Liver (tissue), 9 donors: ENCODE results near the gene PIK3CA. TPM values are rescaled to one million over a fixed set of nuclear protein-coding genes. Genes with fewer than 3 reads are reported as not detected.

Experiments
- DNase-seq: peaks from one replicate; pipeline ENCODE4 v3.0.0-alpha.2; 2017; ENCODE audit warnings: low spot score
- H3K27ac ChIP-seq, 2 donors: one replicate each; pipeline ENCODE4 v1.7.0; 2013; ENCODE audit warnings: inconsistent platforms in 2 of 2, low read length in 2 of 2, control low read depth in 1 of 2, low read depth in 1 of 2, mild to moderate bottlenecking in 1 of 2
- H3K27me3 ChIP-seq, 4 donors: one replicate each; pipeline versions ENCODE4 v1.6.1 to v1.7.0; 2013; ENCODE audit warnings: low read length in 3 of 4, inconsistent platforms in 1 of 4, mild to moderate bottlenecking in 1 of 4, moderate library complexity in 1 of 4; ENCODE audit not compliant: control insufficient read depth in 4 of 4, insufficient read depth in 4 of 4
- H3K36me3 ChIP-seq, 4 donors: one replicate each; pipeline versions ENCODE4 v1.6.1 to v1.7.0; 2013; ENCODE audit warnings: low read length in 3 of 4, mild to moderate bottlenecking in 3 of 4, low read depth in 1 of 4, moderate library complexity in 1 of 4; ENCODE audit not compliant: control insufficient read depth in 4 of 4, insufficient read depth in 3 of 4
- H3K4me1 ChIP-seq, 4 donors: one replicate each; pipeline versions ENCODE4 v1.6.1 to v1.7.0; 2013; ENCODE audit warnings: low read length in 3 of 4, mild to moderate bottlenecking in 3 of 4, moderate library complexity in 1 of 4; ENCODE audit not compliant: control insufficient read depth in 4 of 4, insufficient read depth in 4 of 4
- H3K4me3 ChIP-seq, 3 donors: one replicate each; pipeline versions ENCODE4 v1.6.1 to v1.7.0; 2013; ENCODE audit warnings: low read length in 3 of 3, control low read depth in 1 of 3, low read depth in 1 of 3, mild to moderate bottlenecking in 1 of 3
- H3K9ac ChIP-seq, 2 donors: one replicate each; pipeline ENCODE4 v1.7.0; 2013; ENCODE audit warnings: low read length in 2 of 2, mild to moderate bottlenecking in 2 of 2, moderate library complexity in 2 of 2, control low read depth in 1 of 2, low read depth in 1 of 2
- H3K9me3 ChIP-seq, 4 donors: one replicate each; pipeline versions ENCODE4 v1.6.1 to v1.7.0; 2013; ENCODE audit warnings: low read length in 3 of 4; ENCODE audit not compliant: control insufficient read depth in 4 of 4
- EGR1 ChIP-seq, 2 donors: IDR thresholded peaks; 2 replicates each; pipeline ENCODE4 v1.6.1; 2016 to 2018; ENCODE audit warnings: antibody characterized with exemption in 2 of 2, low read depth in 2 of 2
- FOXA1 ChIP-seq: IDR thresholded peaks from 2 replicates; pipeline ENCODE4 v1.6.1; 2016; ENCODE audit warnings: antibody characterized with exemption
- FOXA2 ChIP-seq: IDR thresholded peaks from 2 replicates; pipeline ENCODE4 v1.6.1; 2016; ENCODE audit warnings: antibody characterized with exemption
- GABPA ChIP-seq, 2 donors: IDR thresholded peaks in 1 of 2; conservative IDR thresholded peaks in 1 of 2; 2 replicates each; pipeline ENCODE4 v1.6.1; 2016; ENCODE audit warnings: antibody characterized with exemption in 2 of 2, mild to moderate bottlenecking in 1 of 2, moderate library complexity in 1 of 2
- HNF4A ChIP-seq, 2 donors: conservative IDR thresholded peaks; 2 replicates each; pipeline ENCODE4 v1.6.1; 2016; ENCODE audit warnings: antibody characterized with exemption in 2 of 2, mild to moderate bottlenecking in 2 of 2
- HNF4G ChIP-seq: IDR thresholded peaks from 2 replicates; pipeline ENCODE4 v1.6.1; 2016; ENCODE audit warnings: antibody characterized with exemption
- JUND ChIP-seq, 2 donors: IDR thresholded peaks; 2 replicates each; pipeline ENCODE4 v1.6.1; 2016; ENCODE audit warnings: antibody characterized with exemption in 2 of 2
- NR2F2 ChIP-seq: IDR thresholded peaks from 2 replicates; pipeline ENCODE4 v1.6.1; 2016; ENCODE audit warnings: antibody characterized with exemption
- RAD21 ChIP-seq, 2 donors: IDR thresholded peaks; 2 replicates each; pipeline ENCODE4 v1.6.1; 2016; ENCODE audit warnings: antibody characterized with exemption in 2 of 2, mild to moderate bottlenecking in 2 of 2
- RXRA ChIP-seq, 2 donors: IDR thresholded peaks; 2 replicates each; pipeline ENCODE4 v1.6.1; 2017 to 2018; ENCODE audit warnings: antibody characterized with exemption in 2 of 2, mild to moderate bottlenecking in 1 of 2
- SP1 ChIP-seq: IDR thresholded peaks from 2 replicates; pipeline ENCODE4 v1.6.1; 2018; ENCODE audit warnings: antibody characterized with exemption, mild to moderate bottlenecking
- TAF1 ChIP-seq: conservative IDR thresholded peaks from 2 replicates; pipeline ENCODE4 v1.6.1; 2016; ENCODE audit warnings: antibody characterized with exemption, mild to moderate bottlenecking
- YY1 ChIP-seq: IDR thresholded peaks from 2 replicates; pipeline ENCODE4 v1.6.1; 2016; ENCODE audit warnings: antibody characterized with exemption, mild to moderate bottlenecking
- WGBS: extraction: QIAGEN DNeasy Blood & Tissue Kit; methylation state at CpG from one replicate; pipeline ENCODE4 v1.1.7; 2013; 5-methylcytosine and 5-hydroxymethylcytosine counted together
- polyA plus RNA-seq, 2 donors: library from polyadenylated mRNA; stranded (reverse) in 1 of 2; unstranded in 1 of 2; fragments of 200-250 nt in 1 of 2; fragments of >200 nt in 1 of 2; fragmentation: Nextera tagmentation in 1 of 2; extraction: Ambion mirVana in 1 of 2; gene quantifications; one replicate each; pipeline versions ENCODE4 v1.2.1 to v1.2.3, GENCODE V29; 2013 to 2015
- total RNA-seq, 2 donors: library from RNA; depleted of rRNA; stranded (reverse); fragments of >200 nt; gene quantifications; one replicate each; pipeline ENCODE4 v1.2.3, GENCODE V29; 2014
- TF ChIP-seq, protein P1 (sequence below): IDR thresholded peaks from 2 replicates; pipeline ENCODE4 v1.6.1; 2016; ENCODE audit warnings: antibody characterized with exemption
- TF ChIP-seq, protein P2 (sequence below): IDR thresholded peaks from 2 replicates; pipeline ENCODE4 v1.6.1; 2016; ENCODE audit warnings: antibody characterized with exemption
- TF ChIP-seq, protein P3 (sequence below): IDR thresholded peaks from 2 replicates; pipeline ENCODE4 v1.6.1; 2016; ENCODE audit warnings: antibody characterized with exemption
- TF ChIP-seq, protein P4 (sequence below): fragments of 150-350 bp; IDR thresholded peaks from 2 replicates; pipeline ENCODE4 v1.5.1; 2017; ENCODE audit warnings: improper control_type of control experiment, low read depth, low read length; ENCODE audit not compliant: missing input control
- TF ChIP-seq, protein P5 (sequence below): IDR thresholded peaks from 2 replicates; pipeline ENCODE4 v1.6.1; 2016; ENCODE audit warnings: antibody characterized with exemption, mild to moderate bottlenecking
- donor health status: healthy.
- donor health status: healthy.
- donor health status: healthy.
- donor health status: healthy.
- donor health status: healthy.

The PIK3CA gene
- total and polyA plus RNA-seq, 4 donors = 3.6 to 14.6 (median 7.2) TPM

DNA sequence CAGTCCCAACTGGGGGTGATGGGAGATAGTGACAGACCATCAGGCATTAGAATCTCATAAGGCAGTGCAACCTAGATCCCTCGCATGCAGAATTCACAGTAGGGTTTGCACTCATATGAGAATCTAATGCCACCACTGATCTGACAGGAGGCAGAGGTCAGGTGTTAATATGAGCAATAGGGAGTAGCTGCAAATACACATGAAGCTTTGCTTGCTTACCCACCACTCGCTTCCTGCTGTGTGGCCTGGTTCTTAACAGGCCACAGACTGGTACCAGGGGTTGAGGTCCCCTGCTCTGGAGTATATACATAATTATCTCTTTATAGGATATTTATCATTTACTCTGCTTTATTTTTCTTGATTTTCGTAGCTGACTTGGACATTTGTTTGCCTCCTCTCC is 40.5 kb upstream of the PIK3CA start (continued):
- TF ChIP-seq, protein P1, sequence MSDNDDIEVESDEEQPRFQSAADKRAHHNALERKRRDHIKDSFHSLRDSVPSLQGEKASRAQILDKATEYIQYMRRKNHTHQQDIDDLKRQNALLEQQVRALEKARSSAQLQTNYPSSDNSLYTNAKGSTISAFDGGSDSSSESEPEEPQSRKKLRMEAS = no peak
- TF ChIP-seq, protein P2, sequence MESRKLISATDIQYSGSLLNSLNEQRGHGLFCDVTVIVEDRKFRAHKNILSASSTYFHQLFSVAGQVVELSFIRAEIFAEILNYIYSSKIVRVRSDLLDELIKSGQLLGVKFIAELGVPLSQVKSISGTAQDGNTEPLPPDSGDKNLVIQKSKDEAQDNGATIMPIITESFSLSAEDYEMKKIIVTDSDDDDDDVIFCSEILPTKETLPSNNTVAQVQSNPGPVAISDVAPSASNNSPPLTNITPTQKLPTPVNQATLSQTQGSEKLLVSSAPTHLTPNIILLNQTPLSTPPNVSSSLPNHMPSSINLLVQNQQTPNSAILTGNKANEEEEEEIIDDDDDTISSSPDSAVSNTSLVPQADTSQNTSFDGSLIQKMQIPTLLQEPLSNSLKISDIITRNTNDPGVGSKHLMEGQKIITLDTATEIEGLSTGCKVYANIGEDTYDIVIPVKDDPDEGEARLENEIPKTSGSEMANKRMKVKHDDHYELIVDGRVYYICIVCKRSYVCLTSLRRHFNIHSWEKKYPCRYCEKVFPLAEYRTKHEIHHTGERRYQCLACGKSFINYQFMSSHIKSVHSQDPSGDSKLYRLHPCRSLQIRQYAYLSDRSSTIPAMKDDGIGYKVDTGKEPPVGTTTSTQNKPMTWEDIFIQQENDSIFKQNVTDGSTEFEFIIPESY = no peak
- TF ChIP-seq RAD21 (IDR thresholded peaks at IDR 0.05) = no peak

DNA sequence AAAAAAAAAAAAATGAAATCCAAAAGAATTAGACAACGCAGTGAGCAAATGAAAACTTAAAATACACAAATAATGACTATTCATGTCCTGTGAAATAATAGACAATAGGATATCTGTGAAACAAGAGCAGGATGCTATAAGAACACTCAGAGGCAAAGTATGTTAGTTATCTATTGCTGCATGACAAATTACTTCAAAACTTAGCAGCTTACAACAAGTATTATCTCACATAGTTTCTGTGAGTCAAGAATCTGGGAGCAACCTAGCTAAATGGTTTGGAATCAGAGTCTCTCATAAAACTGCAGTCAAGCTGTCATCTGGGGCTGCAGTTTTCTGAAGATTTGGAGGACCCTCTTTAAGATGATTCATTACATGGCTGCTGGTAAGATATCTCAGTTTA is 40.1 kb upstream of the PIK3CA start:
- DNase-seq = no peak
- H3K36me3 ChIP-seq = no peaks in the 10 kb centered on the region
- H3K27ac ChIP-seq = no peak overlapping the region
- no peak for TF ChIP-seq HNF4A (conservative IDR thresholded peaks at IDR 0.05)
- no peak for TF ChIP-seq HNF4G
- TF ChIP-seq JUND (IDR thresholded peaks at IDR 0.05) = no peak
- TF ChIP-seq, protein P2 = no peak
- TF ChIP-seq SP1 = no peak
- TF ChIP-seq EGR1 (IDR thresholded peaks at IDR 0.05; ENCODE audit: low read depth in 2 of 2) = no peak
- TF ChIP-seq NR2F2 = no peak
- TF ChIP-seq GABPA (IDR thresholded peaks at IDR 0.05 in 1 of 2, conservative IDR thresholded peaks at IDR 0.05 in 1 of 2) = no peak
- TF ChIP-seq, protein P3, sequence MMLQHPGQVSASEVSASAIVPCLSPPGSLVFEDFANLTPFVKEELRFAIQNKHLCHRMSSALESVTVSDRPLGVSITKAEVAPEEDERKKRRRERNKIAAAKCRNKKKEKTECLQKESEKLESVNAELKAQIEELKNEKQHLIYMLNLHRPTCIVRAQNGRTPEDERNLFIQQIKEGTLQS = no peak
- TF ChIP-seq, protein P1 = no peak
- TF ChIP-seq RAD21 (IDR thresholded peaks at IDR 0.05) = no peak
- no peak for TF ChIP-seq TAF1
- TF ChIP-seq, protein P4, sequence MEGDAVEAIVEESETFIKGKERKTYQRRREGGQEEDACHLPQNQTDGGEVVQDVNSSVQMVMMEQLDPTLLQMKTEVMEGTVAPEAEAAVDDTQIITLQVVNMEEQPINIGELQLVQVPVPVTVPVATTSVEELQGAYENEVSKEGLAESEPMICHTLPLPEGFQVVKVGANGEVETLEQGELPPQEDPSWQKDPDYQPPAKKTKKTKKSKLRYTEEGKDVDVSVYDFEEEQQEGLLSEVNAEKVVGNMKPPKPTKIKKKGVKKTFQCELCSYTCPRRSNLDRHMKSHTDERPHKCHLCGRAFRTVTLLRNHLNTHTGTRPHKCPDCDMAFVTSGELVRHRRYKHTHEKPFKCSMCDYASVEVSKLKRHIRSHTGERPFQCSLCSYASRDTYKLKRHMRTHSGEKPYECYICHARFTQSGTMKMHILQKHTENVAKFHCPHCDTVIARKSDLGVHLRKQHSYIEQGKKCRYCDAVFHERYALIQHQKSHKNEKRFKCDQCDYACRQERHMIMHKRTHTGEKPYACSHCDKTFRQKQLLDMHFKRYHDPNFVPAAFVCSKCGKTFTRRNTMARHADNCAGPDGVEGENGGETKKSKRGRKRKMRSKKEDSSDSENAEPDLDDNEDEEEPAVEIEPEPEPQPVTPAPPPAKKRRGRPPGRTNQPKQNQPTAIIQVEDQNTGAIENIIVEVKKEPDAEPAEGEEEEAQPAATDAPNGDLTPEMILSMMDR = no peak
- TF ChIP-seq RXRA (IDR thresholded peaks at IDR 0.05) = no peak
- no peak for TF ChIP-seq YY1
- no peak for TF ChIP-seq FOXA1
- no peak for TF ChIP-seq FOXA2
- TF ChIP-seq, protein P5, sequence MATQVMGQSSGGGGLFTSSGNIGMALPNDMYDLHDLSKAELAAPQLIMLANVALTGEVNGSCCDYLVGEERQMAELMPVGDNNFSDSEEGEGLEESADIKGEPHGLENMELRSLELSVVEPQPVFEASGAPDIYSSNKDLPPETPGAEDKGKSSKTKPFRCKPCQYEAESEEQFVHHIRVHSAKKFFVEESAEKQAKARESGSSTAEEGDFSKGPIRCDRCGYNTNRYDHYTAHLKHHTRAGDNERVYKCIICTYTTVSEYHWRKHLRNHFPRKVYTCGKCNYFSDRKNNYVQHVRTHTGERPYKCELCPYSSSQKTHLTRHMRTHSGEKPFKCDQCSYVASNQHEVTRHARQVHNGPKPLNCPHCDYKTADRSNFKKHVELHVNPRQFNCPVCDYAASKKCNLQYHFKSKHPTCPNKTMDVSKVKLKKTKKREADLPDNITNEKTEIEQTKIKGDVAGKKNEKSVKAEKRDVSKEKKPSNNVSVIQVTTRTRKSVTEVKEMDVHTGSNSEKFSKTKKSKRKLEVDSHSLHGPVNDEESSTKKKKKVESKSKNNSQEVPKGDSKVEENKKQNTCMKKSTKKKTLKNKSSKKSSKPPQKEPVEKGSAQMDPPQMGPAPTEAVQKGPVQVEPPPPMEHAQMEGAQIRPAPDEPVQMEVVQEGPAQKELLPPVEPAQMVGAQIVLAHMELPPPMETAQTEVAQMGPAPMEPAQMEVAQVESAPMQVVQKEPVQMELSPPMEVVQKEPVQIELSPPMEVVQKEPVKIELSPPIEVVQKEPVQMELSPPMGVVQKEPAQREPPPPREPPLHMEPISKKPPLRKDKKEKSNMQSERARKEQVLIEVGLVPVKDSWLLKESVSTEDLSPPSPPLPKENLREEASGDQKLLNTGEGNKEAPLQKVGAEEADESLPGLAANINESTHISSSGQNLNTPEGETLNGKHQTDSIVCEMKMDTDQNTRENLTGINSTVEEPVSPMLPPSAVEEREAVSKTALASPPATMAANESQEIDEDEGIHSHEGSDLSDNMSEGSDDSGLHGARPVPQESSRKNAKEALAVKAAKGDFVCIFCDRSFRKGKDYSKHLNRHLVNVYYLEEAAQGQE = no peak
- H3K9ac ChIP-seq = no peak overlapping the region
- H3K27me3 ChIP-seq = no peaks in the 10 kb centered on the region
- H3K4me1 ChIP-seq = no peaks in the 10 kb centered on the region
- WGBS = 70% methylated on average over 1 of the region's 1 CpG
- peaks cover 0 to 4% (median 0%) of the 10 kb centered on the region in 4 donors for H3K9me3 ChIP-seq
- H3K4me3 ChIP-seq = no peak overlapping the region
